GM12891 (cell line): ENCODE data around the gene FANCI.

ENCODE experiments used
- PAX5 ChIP-seq: IDR thresholded peaks from 2 replicates; pipeline ENCODE4 v1.6.1; 2011; ENCODE audit warnings: low read length, moderate library complexity, mild to moderate bottlenecking; ENCODE audit not compliant: insufficient read depth, severe bottlenecking
- POLR2A ChIP-seq: IDR thresholded peaks from 2 replicates; pipeline ENCODE4 v1.6.1; 2011; ENCODE audit warnings: low read depth, low read length, control low read depth
- POLR2AphosphoS5 ChIP-seq: IDR thresholded peaks from 2 replicates; pipeline ENCODE4 v1.6.1; 2011; ENCODE audit warnings: low read depth, low read length, control low read depth
- TAF1 ChIP-seq: IDR thresholded peaks from 2 replicates; pipeline ENCODE4 v1.6.1; 2011; ENCODE audit warnings: low read depth, low read length, control low read depth

GRCh38 chr15:89315375-89315929 is 71.7 kb downstream of the FANCI start:
- TF ChIP-seq POLR2A = no peak; the same call in none of the 2 replicates
- TF ChIP-seq POLR2AphosphoS5 = no peak
- TF ChIP-seq TAF1 = no peak
- TF ChIP-seq PAX5 = no peak
